Calu3 (cell line): ENCODE data around the gene BUD31. TPM values are rescaled to one million over a fixed set of nuclear protein-coding genes. Genes with fewer than 3 reads are reported as not detected.

Source experiments
- BruUV-seq: library from RNA; stranded (reverse); fragments of 400-500 nt; replicated peaks from 2 replicates; lab custom pipeline; 2021; lab: Mats Ljungman, UMichigan
- CTCF ChIA-PET: fragments of 300-600 bp; sonication (Branson Sonifier 250); formaldehyde crosslinking; loops from one replicate; lab custom pipeline; 2022; ENCODE audit warnings: antibody characterized with exemption; lab: Charles Lee
- DNase-seq: peaks from one replicate; pipeline ENCODE4 v3.0.0; 2022
- H3K27ac Mint-ChIP-seq: one replicate; pipeline ENCODE4 v1.8.0; 2022; ENCODE audit warnings: mixed read lengths; ENCODE audit not compliant: unreplicated experiment
- H3K27me3 Mint-ChIP-seq: one replicate; pipeline ENCODE4 v1.8.0; 2022; ENCODE audit warnings: mixed read lengths; ENCODE audit not compliant: unreplicated experiment
- H3K36me3 Mint-ChIP-seq: one replicate; pipeline ENCODE4 v1.8.0; 2022; ENCODE audit warnings: mild to moderate bottlenecking, moderate library complexity, mixed read lengths; ENCODE audit not compliant: insufficient read depth, unreplicated experiment
- H3K4me1 Mint-ChIP-seq: one replicate; pipeline ENCODE4 v1.8.0; 2022; ENCODE audit warnings: mild to moderate bottlenecking, low read depth, mixed read lengths; ENCODE audit not compliant: unreplicated experiment
- H3K4me3 Mint-ChIP-seq: one replicate; pipeline ENCODE4 v1.8.0; 2022; ENCODE audit warnings: mild to moderate bottlenecking, low read depth, moderate library complexity, mixed read lengths; ENCODE audit not compliant: unreplicated experiment
- H3K9me3 Mint-ChIP-seq: one replicate; pipeline ENCODE4 v1.8.0; 2022; ENCODE audit warnings: low read depth, mixed read lengths; ENCODE audit not compliant: unreplicated experiment
- CTCF ChIP-seq: fragments of 200-600 bp; IDR thresholded peaks from one replicate; pipeline ENCODE4 v1.8.0; 2022; ENCODE audit warnings: antibody characterized with exemption; ENCODE audit not compliant: unreplicated experiment
- intact Hi-C: fragments of 100-400 bp; cut with micrococcal nuclease; formaldehyde crosslinking; loops from one replicate; pipeline ENCODE4 v1.10.0; 2022; ENCODE audit not compliant: unreplicated experiment
- total RNA-seq: library from RNA; stranded (reverse); gene quantifications from 2 replicates; pipeline ENCODE4 v1.2.3, GENCODE V29; 2022

BUD31 gene
- total RNA-seq, 1 experiment from 2014 or later = 82.7 TPM

GRCh38 chr7:99387912-99388311 is 20.9 kb upstream of the BUD31 start:
- no peaks in the 10 kb centered on the region for H3K4me1 Mint-ChIP-seq
- CTCF ChIA-PET = no interaction called here
- no peak overlapping the region for H3K4me3 Mint-ChIP-seq
- no peaks in the 10 kb centered on the region for H3K27me3 Mint-ChIP-seq
- no peak for TF ChIP-seq CTCF
- no peaks in the 10 kb centered on the region for H3K9me3 Mint-ChIP-seq
- intact Hi-C loops = no loop called here
- no peak for DNase-seq
- H3K27ac Mint-ChIP-seq = no peak overlapping the region
- H3K36me3 Mint-ChIP-seq = peaks cover 58% of the 10 kb centered on the region
- BruUV-seq = no TSS peak

- H3K36me3 Mint-ChIP-seq = peaks cover 70% of the 10 kb centered on the region
- no peak for DNase-seq
- H3K4me3 Mint-ChIP-seq = no peak overlapping the region
- TF ChIP-seq CTCF = no peak
- CTCF ChIA-PET = no interaction called here
- no peaks in the 10 kb centered on the region for H3K9me3 Mint-ChIP-seq
- no peak overlapping the region for H3K27ac Mint-ChIP-seq
- H3K4me1 Mint-ChIP-seq = no peaks in the 10 kb centered on the region
- H3K27me3 Mint-ChIP-seq = no peaks in the 10 kb centered on the region
- no TSS peak for BruUV-seq
- intact Hi-C loops = no loop called here
Observed at GRCh38 chr7:99389772-99390171, 19.0 kb upstream of the BUD31 start.

- Mint-ChIP-seq H3K27me3 (no peaks in the 10 kb centered on the region), H3K36me3 (peaks cover 61% of the 10 kb centered on the region), H3K9me3 (no peaks in the 10 kb centered on the region), H3K4me1 (no peaks in the 10 kb centered on the region), H3K4me3 (no peak overlapping the region), H3K27ac (no peak overlapping the region)
- TF ChIP-seq CTCF = no peak
- no TSS peak for BruUV-seq
- DNase-seq = no peak
- intact Hi-C loops = no loop called here
- CTCF ChIA-PET = no interaction called here
Observed at GRCh38 chr7:99390941-99391602, 17.7 kb upstream of the BUD31 start.

GRCh38 chr7:99392046-99392445 is 16.7 kb upstream of the BUD31 start:
- Mint-ChIP-seq H3K36me3 (peaks cover 61% of the 10 kb centered on the region), H3K4me1 (no peaks in the 10 kb centered on the region), H3K9me3 (no peaks in the 10 kb centered on the region), H3K27me3 (no peaks in the 10 kb centered on the region), H3K27ac (no peak overlapping the region), H3K4me3 (no peak overlapping the region)
- CTCF ChIA-PET = interaction anchor here (0.7 kb wide), 1 partner anchor 31 kb away, joined by 5 read pairs; no protein-coding TSS in a partner anchor
- BruUV-seq = no TSS peak
- no peak for TF ChIP-seq CTCF
- no peak for DNase-seq
- intact Hi-C loops = no loop called here
